ENCODE results near the gene GIT2. TPM values are rescaled to one million over a fixed set of nuclear protein-coding genes. Genes with fewer than 3 reads are reported as not detected.

GIT2 gene
- total and polyA plus RNA-seq, 2 of the 13 experiments (the other 11 are each of a cell fraction or from before 2014, with no cell fraction given) = 18.4 to 19.8 TPM

- TF ChIP-seq IRX3 (CRISPR knock-in tag; IDR thresholded peaks at IDR 0.05; ENCODE audit: borderline replicate concordance, low read depth) = no peak
- TF ChIP-seq TFAP4 (IDR thresholded peaks at IDR 0.05; ENCODE audit: borderline replicate concordance, low read depth) = no peak
- TF ChIP-seq ZIK1 (CRISPR knock-in tag; IDR thresholded peaks at IDR 0.05; ENCODE audit: borderline replicate concordance, low read depth) = no peak
- no peak for TF ChIP-seq ZNF432 (CRISPR knock-in tag; IDR thresholded peaks at IDR 0.05; ENCODE audit: borderline replicate concordance)
- TF ChIP-seq HHEX (CRISPR knock-in tag; IDR thresholded peaks at IDR 0.05) = no peak
- no peak for TF ChIP-seq MAZ (IDR thresholded peaks at IDR 0.05; ENCODE audit: borderline replicate concordance, low read depth, low read length)
- TF ChIP-seq MAZ (CRISPR knock-in tag; IDR thresholded peaks at IDR 0.05; ENCODE audit: low read depth) = no peak
- TF ChIP-seq ZKSCAN8 (CRISPR knock-in tag; IDR thresholded peaks at IDR 0.05; ENCODE audit: borderline replicate concordance) = no peak
- TF ChIP-seq SMC3 (IDR thresholded peaks at IDR 0.05; ENCODE audit: low read length) = no peak
- no peak for TF ChIP-seq ZNF737 (CRISPR knock-in tag; IDR thresholded peaks at IDR 0.05; ENCODE audit: borderline replicate concordance)
- TF ChIP-seq ZNF747 (CRISPR knock-in tag; IDR thresholded peaks at IDR 0.05; ENCODE audit: borderline replicate concordance) = no peak
- no peak for TF ChIP-seq ZFP37 (CRISPR knock-in tag; IDR thresholded peaks at IDR 0.05; ENCODE audit: borderline replicate concordance)
- no peak for TF ChIP-seq ZNF879 (CRISPR knock-in tag; IDR thresholded peaks at IDR 0.05)
- TF ChIP-seq ZNF282 (IDR thresholded peaks at IDR 0.05; ENCODE audit: partially characterized antibody) = no peak
These were observed 3.1 kb downstream of the GIT2 start (continued) for GRCh38 chr12:109993091-109993490.

- Histone ChIP-seq H3K4me3 (replicated peaks in 1 of 3; ENCODE audit: insufficient read depth in 1 of 3, low read depth in 2 of 3, low read length in 3 of 3) (no peak overlapping the region), H3K9ac (ENCODE audit: insufficient read depth, low read depth, low read length) (no peak overlapping the region), H3K27ac (ENCODE audit: extremely low read length, insufficient read depth, low read length) (no peak overlapping the region), H3K4me1 (ENCODE audit: insufficient read depth, low read length) (peaks cover 42% of the 10 kb centered on the region), H3K4me2 (ENCODE audit: low read depth, low read length) (no peak overlapping the region), H3K36me3 (replicated peaks in 1 of 2; ENCODE audit: control insufficient read depth in 1 of 2, insufficient read depth in 2 of 2, low read length in 2 of 2) (peaks cover 11 to 40% of the 10 kb centered on the region in 2 experiments), H3K27me3 (ENCODE audit: control insufficient read depth in 1 of 2, insufficient read depth in 2 of 2, low read length in 2 of 2) (no peaks in the 10 kb centered on the region; a peak in 1 of 5 replicates), H2AFZ (ENCODE audit: low read length) (no peak overlapping the region), H4K20me1 (ENCODE audit: insufficient read depth, low read length) (peaks cover 6% of the 10 kb centered on the region; the same call in 1 of the 2 replicates), H3K9me3 (ENCODE audit: low read length) (no peaks in the 10 kb centered on the region), H3K79me2 (ENCODE audit: insufficient read depth, low read length) (peaks cover 37% of the 10 kb centered on the region)
- BruUV-seq (replicated peaks) = no TSS peak
- WGBS (ENCODE audit: low lambda C conversion rate) = 96% methylated on average over 5 of the region's 5 CpGs
- ChIA-PET CTCF (ENCODE audit: low intra/inter-chr PET ratio, low total read pairs) (no interaction called here), POLR2A (no interaction called here)
- ATAC-seq (no peak), DNase-seq (ENCODE audit: low spot score) (no peak), FAIRE-seq (no peak)
- intact Hi-C loops (cut with micrococcal nuclease; ENCODE audit: unreplicated experiment) (no loop called here), in situ Hi-C loops (cut with HindIII; ENCODE audit: extremely low pct_ligation_motif_present, low pct_unique_long_range_greater_than_20kb) (no loop called here)
- TF ChIP-seq SNAPC2 (CRISPR knock-in tag; IDR thresholded peaks at IDR 0.05) = no peak
- TF ChIP-seq BORCS8-MEF2B (CRISPR knock-in tag; IDR thresholded peaks at IDR 0.05) = no peak
- no peak for TF ChIP-seq SMAD9 (CRISPR knock-in tag; IDR thresholded peaks at IDR 0.05)
- TF ChIP-seq AFF4 (CRISPR knock-in tag; IDR thresholded peaks at IDR 0.05) = no peak
- TF ChIP-seq REPIN1 (CRISPR knock-in tag; IDR thresholded peaks at IDR 0.05; ENCODE audit: borderline replicate concordance, low read depth) = no peak
- no peak for TF ChIP-seq ZNF180 (CRISPR knock-in tag; IDR thresholded peaks at IDR 0.05; ENCODE audit: borderline replicate concordance, low read depth)
These were observed 4.6 kb downstream of the GIT2 start for GRCh38 chr12:109991586-109991985.

Data from HepG2 (cell line).